ENCODE data around the gene ZNRD2. TPM values are rescaled to one million over a fixed set of nuclear protein-coding genes. Genes with fewer than 3 reads are reported as not detected.

ZNRD2 gene
- total and polyA plus RNA-seq, 4 donors = 21.7 to 42.5 (median 33.2) TPM

DNA sequence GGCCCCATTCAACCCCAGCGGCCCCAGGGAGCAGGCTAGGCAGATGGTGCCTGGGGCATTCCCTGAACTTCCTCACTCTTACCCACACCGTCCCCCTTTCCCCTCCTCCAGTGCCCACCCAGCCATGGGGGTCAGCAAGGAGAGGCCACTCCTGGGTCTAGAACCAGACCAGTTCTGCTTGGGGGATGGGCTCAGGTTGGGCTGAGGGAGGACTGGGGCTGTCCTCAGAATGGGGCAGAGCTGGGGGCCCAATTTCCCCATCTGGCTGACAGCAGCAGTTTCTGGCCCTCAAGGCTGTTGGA, 33.0 kb upstream of the ZNRD2 start:
- H3K27ac ChIP-seq (ENCODE audit: low read depth in 1 of 2, low read length in 2 of 2) = no peak overlapping the region
- peaks cover 0 to 2% of the 10 kb centered on the region in 2 donors for H3K36me3 ChIP-seq (ENCODE audit: control insufficient read depth in 1 of 2, insufficient read depth in 2 of 2, low read length in 1 of 2)
- no peak for DNase-seq
- no peaks in the 10 kb centered on the region for H3K27me3 ChIP-seq (ENCODE audit: control insufficient read depth in 1 of 2, insufficient read depth in 2 of 2, low read length in 1 of 2)
- no peak for ATAC-seq (ENCODE audit: low FRiP score)
- no peaks in the 10 kb centered on the region for H3K4me1 ChIP-seq (ENCODE audit: control insufficient read depth in 1 of 2, insufficient read depth in 2 of 2, low read length in 2 of 2)
- intact Hi-C loops (cut with DNase I) = no loop called here
- WGBS, 2 donors = 71 to 77% methylated on average over 2 of the region's 2 CpGs
- no peak overlapping the region for H3K4me3 ChIP-seq (ENCODE audit: low read length in 2 of 2)
- no peaks in the 10 kb centered on the region for H3K9me3 ChIP-seq (ENCODE audit: control insufficient read depth, low read length)

DNA sequence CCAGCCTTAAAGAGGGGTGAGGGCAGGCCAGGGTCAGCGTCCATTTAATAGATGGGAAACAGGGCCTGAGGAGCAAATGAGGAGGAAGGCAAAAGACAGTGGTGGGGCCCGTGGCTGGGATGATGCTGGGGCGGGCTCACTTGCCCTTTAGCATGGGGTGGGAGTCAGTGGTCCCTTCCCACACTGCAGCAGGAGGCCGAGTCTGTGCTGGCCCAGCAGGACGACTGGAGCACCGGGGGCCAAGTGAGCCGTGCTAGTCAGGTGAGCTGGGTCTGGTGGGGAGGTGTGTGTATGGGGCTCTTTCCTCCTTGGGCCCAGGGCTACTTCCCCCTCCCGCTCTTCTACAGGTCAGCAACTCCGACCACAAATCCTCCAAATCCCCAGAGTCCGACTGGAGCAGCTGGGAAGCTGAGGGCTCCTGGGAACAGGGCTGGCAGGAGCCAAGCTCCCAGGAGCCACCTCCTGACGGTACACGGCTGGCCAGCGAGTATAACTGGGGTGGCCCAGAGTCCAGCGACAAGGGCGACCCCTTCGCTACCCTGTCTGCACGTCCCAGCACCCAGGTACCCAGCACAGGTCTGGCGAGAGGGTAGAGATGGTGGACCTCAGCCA, 32.6 kb upstream of the ZNRD2 start:
- intact Hi-C loops (cut with DNase I) = no loop called here
- Histone ChIP-seq H3K27me3 (ENCODE audit: control insufficient read depth in 1 of 2, insufficient read depth in 2 of 2, low read length in 1 of 2) (no peaks in the 10 kb centered on the region), H3K4me3 (ENCODE audit: low read length in 2 of 2) (no peak overlapping the region), H3K36me3 (ENCODE audit: control insufficient read depth in 1 of 2, insufficient read depth in 2 of 2, low read length in 1 of 2) (peaks cover 0 to 1% of the 10 kb centered on the region in 2 donors), H3K9me3 (ENCODE audit: control insufficient read depth, low read length) (no peaks in the 10 kb centered on the region), H3K4me1 (ENCODE audit: control insufficient read depth in 1 of 2, insufficient read depth in 2 of 2, low read length in 2 of 2) (no peaks in the 10 kb centered on the region), H3K27ac (ENCODE audit: low read depth in 1 of 2, low read length in 2 of 2) (no peak overlapping the region)
- DNase-seq (no peak), ATAC-seq (ENCODE audit: low FRiP score) (no peak)
- 52 to 61% methylated on average over 18 of the region's 18 CpGs for WGBS, 2 donors

DNA sequence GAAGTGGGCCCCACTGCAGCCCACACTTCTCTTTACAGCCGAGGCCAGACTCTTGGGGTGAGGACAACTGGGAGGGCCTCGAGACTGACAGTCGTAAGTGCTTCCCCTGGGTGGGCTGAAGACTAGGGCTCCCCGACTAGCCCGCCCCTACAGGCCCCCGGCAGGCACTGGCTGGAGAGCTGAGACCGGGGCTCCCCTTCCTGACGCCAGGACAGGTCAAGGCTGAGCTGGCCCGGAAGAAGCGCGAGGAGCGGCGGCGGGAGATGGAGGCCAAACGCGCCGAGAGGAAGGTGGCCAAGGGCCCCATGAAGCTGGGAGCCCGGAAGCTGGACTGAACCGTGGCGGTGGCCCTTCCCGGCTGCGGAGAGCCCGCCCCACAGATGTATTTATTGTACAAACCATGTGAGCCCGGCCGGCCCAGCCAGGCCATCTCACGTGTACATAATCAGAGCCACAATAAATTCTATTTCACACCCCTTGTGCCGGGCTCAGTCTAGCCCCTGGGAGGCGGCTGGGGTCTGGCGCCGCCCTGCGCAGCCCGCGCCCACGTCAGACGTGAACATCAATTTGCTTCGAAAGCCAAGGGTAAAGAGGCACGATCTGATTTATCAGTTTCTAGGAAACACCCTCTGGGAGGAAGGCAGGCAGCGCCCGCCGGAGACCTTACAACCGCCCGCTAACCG, 31.9 kb upstream of the ZNRD2 start:
- 82 to 85% methylated on average over 38 to 43 of the region's 43 CpGs for WGBS, 2 donors
- DNase-seq = no peak
- H3K36me3 ChIP-seq (ENCODE audit: control insufficient read depth in 1 of 2, insufficient read depth in 2 of 2, low read length in 1 of 2) = no peaks in the 10 kb centered on the region
- no peaks in the 10 kb centered on the region for H3K9me3 ChIP-seq (ENCODE audit: control insufficient read depth, low read length)
- no peaks in the 10 kb centered on the region for H3K27me3 ChIP-seq (ENCODE audit: control insufficient read depth in 1 of 2, insufficient read depth in 2 of 2, low read length in 1 of 2)
- no peak overlapping the region for H3K27ac ChIP-seq (ENCODE audit: low read depth in 1 of 2, low read length in 2 of 2)
- H3K4me3 ChIP-seq (ENCODE audit: low read length in 2 of 2) = no peak overlapping the region
- ATAC-seq (ENCODE audit: low FRiP score) = no peak
- intact Hi-C loops (cut with DNase I) = no loop called here
- H3K4me1 ChIP-seq (ENCODE audit: control insufficient read depth in 1 of 2, insufficient read depth in 2 of 2, low read length in 2 of 2) = no peaks in the 10 kb centered on the region

DNA sequence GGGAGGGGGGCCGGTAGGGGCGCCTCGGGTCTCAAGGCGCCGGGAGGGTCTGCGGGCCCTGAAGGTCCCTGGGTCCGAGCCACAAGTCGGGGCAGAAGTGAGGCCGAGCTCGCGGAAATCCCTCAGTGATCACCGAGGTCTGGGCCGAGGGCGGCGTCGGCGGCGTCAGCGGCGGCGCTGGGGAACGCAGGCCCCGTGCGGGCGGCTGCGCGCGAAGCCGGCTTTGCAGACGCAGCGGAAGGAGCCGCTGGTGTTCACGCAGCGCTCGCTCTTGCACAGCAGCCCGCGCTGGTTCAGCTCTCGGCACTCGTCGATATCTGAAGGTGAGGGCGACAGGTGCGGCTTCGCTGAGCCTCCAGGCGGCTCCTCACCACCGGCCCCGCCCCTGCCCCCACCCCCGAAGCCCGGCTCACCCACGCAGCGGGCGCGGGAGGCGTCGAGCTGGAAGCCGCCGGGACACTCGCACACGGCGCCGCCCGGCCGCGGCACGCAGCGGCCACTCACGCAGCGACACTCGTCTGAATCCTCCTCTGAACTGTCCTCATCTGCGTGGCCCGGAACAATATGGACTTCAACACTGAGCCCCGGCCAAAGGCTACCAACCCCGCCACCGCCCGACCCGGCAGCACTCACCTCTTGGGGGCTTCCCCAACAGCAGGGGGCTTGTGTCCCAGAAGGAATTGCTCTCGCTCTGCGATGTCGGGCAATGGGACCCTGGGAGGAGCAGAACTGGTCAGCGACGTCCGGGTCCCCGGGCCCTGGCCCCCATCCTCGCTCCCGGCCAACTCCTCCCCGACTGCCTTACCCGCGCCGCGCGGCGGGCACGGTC, 31.1 kb upstream of the ZNRD2 start:
- WGBS, 2 donors = 86 to 87% methylated on average over 89 to 92 of the region's 92 CpGs
- Histone ChIP-seq H3K27ac (ENCODE audit: low read depth in 1 of 2, low read length in 2 of 2) (peak overlapping the region in 1 of 2 donors; percentile 6), H3K4me1 (ENCODE audit: control insufficient read depth in 1 of 2, insufficient read depth in 2 of 2, low read length in 2 of 2) (no peaks in the 10 kb centered on the region), H3K36me3 (ENCODE audit: control insufficient read depth in 1 of 2, insufficient read depth in 2 of 2, low read length in 1 of 2) (no peaks in the 10 kb centered on the region), H3K27me3 (ENCODE audit: control insufficient read depth in 1 of 2, insufficient read depth in 2 of 2, low read length in 1 of 2) (no peaks in the 10 kb centered on the region), H3K4me3 (ENCODE audit: low read length in 2 of 2) (no peak overlapping the region), H3K9me3 (ENCODE audit: control insufficient read depth, low read length) (no peaks in the 10 kb centered on the region)
- DNase-seq = no peak
- ATAC-seq (ENCODE audit: low FRiP score) = no peak
- intact Hi-C loops (cut with DNase I) = no loop called here

DNA sequence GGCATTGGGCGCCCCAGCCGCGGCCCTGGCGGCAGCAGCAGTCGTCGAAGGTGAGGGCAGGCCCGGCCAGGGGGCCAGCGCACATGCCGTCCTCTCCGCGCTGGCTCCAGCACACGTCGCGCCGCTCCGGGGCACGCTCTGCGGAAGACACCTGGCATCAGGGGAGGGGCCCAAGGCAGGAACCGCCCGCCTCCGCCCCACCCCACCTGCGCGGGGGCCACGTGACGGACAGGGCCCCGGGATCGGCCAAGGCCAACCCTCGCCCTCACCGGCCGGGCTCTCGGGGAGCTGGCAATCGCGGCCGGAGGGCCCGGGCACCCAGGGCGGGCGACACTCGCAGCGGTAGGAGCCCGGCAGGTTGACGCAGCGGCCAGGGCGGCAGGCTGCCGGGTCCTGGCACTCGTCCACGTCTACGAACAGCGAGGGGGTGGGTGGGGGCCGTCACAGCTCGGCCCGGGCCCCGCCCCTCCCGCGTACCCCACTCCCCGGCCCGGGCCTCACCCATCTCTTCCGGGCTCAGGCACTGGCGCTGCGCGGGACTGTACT, 30.5 kb upstream of the ZNRD2 start:
- ATAC-seq (ENCODE audit: low FRiP score) (no peak), DNase-seq (no peak)
- WGBS, 2 donors = 25 to 26% methylated on average over 39 to 60 of the region's 60 CpGs
- intact Hi-C loops (cut with DNase I) = loop anchor here (1.0 to 5.0 kb wide), 4 partner anchors 19 to 72 kb away; partner anchors contain the start of genes LTBP3 (in 1 of the 2) and MAP3K11 (in 1 of the 2)
- Histone ChIP-seq H3K9me3 (ENCODE audit: control insufficient read depth, low read length) (no peaks in the 10 kb centered on the region), H3K27ac (ENCODE audit: low read depth in 1 of 2, low read length in 2 of 2) (peak overlapping the region in 1 of 2 donors; percentile 6), H3K4me3 (ENCODE audit: low read length in 2 of 2) (no peak overlapping the region), H3K4me1 (ENCODE audit: control insufficient read depth in 1 of 2, insufficient read depth in 2 of 2, low read length in 2 of 2) (no peaks in the 10 kb centered on the region), H3K27me3 (ENCODE audit: control insufficient read depth in 1 of 2, insufficient read depth in 2 of 2, low read length in 1 of 2) (no peaks in the 10 kb centered on the region), H3K36me3 (ENCODE audit: control insufficient read depth in 1 of 2, insufficient read depth in 2 of 2, low read length in 1 of 2) (no peaks in the 10 kb centered on the region)

DNA sequence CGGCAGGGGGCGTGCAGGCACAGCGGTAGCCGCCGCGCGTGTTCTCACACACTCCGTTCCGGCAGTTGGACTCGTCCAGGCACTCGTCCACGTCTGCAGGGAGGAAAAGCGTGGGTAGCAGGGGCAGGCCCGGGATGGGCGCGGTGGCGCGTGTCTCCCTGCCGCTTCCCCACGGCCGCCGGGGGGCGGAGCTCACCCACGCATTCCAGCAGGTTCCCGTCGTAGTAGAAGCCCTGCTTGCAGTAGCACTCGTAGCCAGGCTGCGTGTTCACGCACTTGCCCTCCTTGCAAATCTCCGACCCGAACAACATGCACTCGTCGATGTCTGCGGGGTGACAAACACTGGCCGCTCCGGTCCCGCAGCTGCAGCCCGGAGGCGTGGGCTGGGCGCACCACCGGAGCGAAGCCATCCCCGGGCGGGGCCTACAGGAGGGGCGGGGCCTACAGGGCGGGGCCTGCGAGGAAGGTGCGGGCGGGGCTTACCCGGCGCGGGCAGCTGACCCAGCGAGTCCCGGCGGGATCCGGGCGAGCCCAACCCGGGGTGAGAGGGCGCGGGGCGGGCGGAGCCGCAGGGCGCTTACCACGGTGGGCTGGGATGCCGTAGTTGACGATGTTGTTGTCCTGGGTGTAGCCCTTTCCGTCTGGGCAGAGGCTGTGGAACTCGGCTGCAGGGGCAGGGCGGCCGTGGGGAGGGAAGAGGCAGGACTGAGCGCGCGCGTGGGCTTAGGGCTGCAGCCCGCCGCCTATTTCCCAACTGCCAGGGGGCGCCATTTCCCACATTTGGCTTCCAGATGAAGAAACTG, 29.8 kb upstream of the ZNRD2 start:
- H3K27me3 ChIP-seq (ENCODE audit: control insufficient read depth in 1 of 2, insufficient read depth in 2 of 2, low read length in 1 of 2) = no peaks in the 10 kb centered on the region
- peak overlapping the region in 1 of 2 donors; percentile 85 for H3K27ac ChIP-seq (ENCODE audit: low read depth in 1 of 2, low read length in 2 of 2)
- no peak overlapping the region for H3K4me3 ChIP-seq (ENCODE audit: low read length in 2 of 2)
- peak; percentile 95 for ATAC-seq (ENCODE audit: low FRiP score)
- H3K36me3 ChIP-seq (ENCODE audit: control insufficient read depth in 1 of 2, insufficient read depth in 2 of 2, low read length in 1 of 2) = no peaks in the 10 kb centered on the region
- DNase-seq = peak; percentile 93 to 97
- WGBS, 2 donors = 1% methylated on average over 76 to 78 of the region's 78 CpGs
- intact Hi-C loops (cut with DNase I) = loop anchor here (1.0 to 5.0 kb wide), 4 partner anchors 18 to 72 kb away; partner anchors contain the start of genes LTBP3 (in 1 of the 2) and MAP3K11 (in 1 of the 2)
- H3K4me1 ChIP-seq (ENCODE audit: control insufficient read depth in 1 of 2, insufficient read depth in 2 of 2, low read length in 2 of 2) = no peaks in the 10 kb centered on the region
- no peaks in the 10 kb centered on the region for H3K9me3 ChIP-seq (ENCODE audit: control insufficient read depth, low read length)

DNA sequence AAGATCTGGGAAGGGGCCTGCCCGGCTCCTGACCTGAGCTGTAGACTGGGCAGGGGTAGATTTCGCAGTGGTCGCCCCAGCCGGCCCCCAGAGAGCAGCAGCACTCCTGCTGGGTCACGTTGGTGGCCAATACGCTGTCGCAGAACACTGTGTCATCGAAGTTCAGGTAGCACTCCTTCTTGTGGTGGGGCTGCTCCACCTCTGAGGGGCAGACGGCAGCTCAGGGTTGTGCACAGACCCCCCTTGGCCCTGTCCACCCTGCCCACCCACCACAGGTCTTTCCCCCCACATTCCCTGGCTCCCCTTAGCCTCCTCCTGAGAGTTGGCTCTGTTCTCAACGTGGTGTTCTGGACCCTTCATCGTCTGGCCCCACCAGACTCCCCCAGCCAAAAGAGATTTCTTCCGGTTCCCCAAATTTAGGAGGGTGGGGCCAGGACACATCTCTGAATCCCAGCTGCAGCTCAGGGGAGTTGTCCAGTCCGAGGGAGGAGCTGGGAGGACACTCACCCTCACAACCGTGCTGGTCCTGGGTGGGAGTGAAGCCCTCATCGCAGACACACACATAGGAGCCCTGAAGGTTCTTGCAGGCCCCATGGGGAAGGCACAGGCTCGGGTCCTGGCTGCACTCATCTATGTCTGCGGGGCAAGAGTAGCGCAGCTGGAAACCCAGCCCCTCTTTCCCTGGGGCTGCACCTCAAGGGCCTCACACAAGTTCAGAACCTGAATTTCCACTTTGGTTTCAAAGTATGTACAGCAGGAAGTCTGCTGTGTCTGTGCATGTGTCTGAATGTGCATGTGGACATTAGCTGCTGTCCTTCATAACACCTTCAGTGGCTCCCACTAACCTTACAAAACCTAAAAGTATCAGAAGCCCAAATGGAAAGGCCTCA, 28.9 kb upstream of the ZNRD2 start:
- no peaks in the 10 kb centered on the region for H3K9me3 ChIP-seq (ENCODE audit: control insufficient read depth, low read length)
- DNase-seq = no peak
- H3K36me3 ChIP-seq (ENCODE audit: control insufficient read depth in 1 of 2, insufficient read depth in 2 of 2, low read length in 1 of 2) = no peaks in the 10 kb centered on the region
- peak overlapping the region in 1 of 2 donors; percentile 85 for H3K27ac ChIP-seq (ENCODE audit: low read depth in 1 of 2, low read length in 2 of 2)
- no peak for ATAC-seq (ENCODE audit: low FRiP score)
- H3K4me1 ChIP-seq (ENCODE audit: control insufficient read depth in 1 of 2, insufficient read depth in 2 of 2, low read length in 2 of 2) = no peaks in the 10 kb centered on the region
- 42% methylated on average over 18 of the region's 18 CpGs for WGBS, 2 donors
- no peaks in the 10 kb centered on the region for H3K27me3 ChIP-seq (ENCODE audit: control insufficient read depth in 1 of 2, insufficient read depth in 2 of 2, low read length in 1 of 2)
- H3K4me3 ChIP-seq (ENCODE audit: low read length in 2 of 2) = no peak overlapping the region
- intact Hi-C loops (cut with DNase I) = loop anchor here (2.0 to 5.0 kb wide), 3 partner anchors 17 to 71 kb away; partner anchors contain the start of genes LTBP3 (in 1 of the 2) and MAP3K11 (in 1 of the 2)
